SK-N-MC (cell line): Measurements from ENCODE around the gene NRDE2.

Experiments
- EZH2 ChIP-seq: fragments of 200-600 bp; sonication (generic); IDR thresholded peaks from one replicate; pipeline ENCODE4 v1.6.1; 2017; ENCODE audit warnings: antibody characterized with exemption
- FOXP2 ChIP-seq: optimal IDR thresholded peaks from 2 replicates; pipeline ENCODE3; 2011; ENCODE audit warnings: mild to moderate bottlenecking, moderate library complexity; ENCODE audit not compliant: insufficient read depth; ENCODE audit errors: extremely low read length, control extremely low read depth
- POLR2AphosphoS5 ChIP-seq: IDR thresholded peaks from 2 replicates; pipeline ENCODE4 v1.6.1; 2012; ENCODE audit warnings: mild to moderate bottlenecking, low read depth, low read length, borderline replicate concordance

GRCh38 chr14:90253826-90254225 lies 77.9 kb downstream of the NRDE2 start:
- TF ChIP-seq POLR2AphosphoS5 (no peak), FOXP2 (no peak), EZH2 (no peak)
